GM12801 (cell line): Measurements from ENCODE around the gene MTA3.

ENCODE experiments used
- CTCF ChIP-seq: IDR thresholded peaks from one replicate; pipeline ENCODE4 v1.5.1; 2011; ENCODE audit warnings: control low read depth; ENCODE audit not compliant: insufficient read length; ENCODE audit errors: extremely low read depth

MTA3 gene

GRCh38 chr2:42663828-42664227 is 95.4 kb downstream of the MTA3 start:
- TF ChIP-seq CTCF = no peak

- TF ChIP-seq CTCF = no peak
These were observed 105.7 kb downstream of the MTA3 start for GRCh38 chr2:42673989-42674579.

GRCh38 chr2:42675815-42676214 is 107.4 kb downstream of the MTA3 start:
- no peak for TF ChIP-seq CTCF

GRCh38 chr2:42685303-42685702 is 116.9 kb downstream of the MTA3 start:
- no peak for TF ChIP-seq CTCF

- no peak for TF ChIP-seq CTCF
These were observed 124.7 kb downstream of the MTA3 start for GRCh38 chr2:42693013-42693615.

GRCh38 chr2:42693688-42694479 is 125.5 kb downstream of the MTA3 start:
- no peak for TF ChIP-seq CTCF

GRCh38 chr2:42696987-42697386 is 128.6 kb downstream of the MTA3 start:
- TF ChIP-seq CTCF = no peak
